GM18909 (cell line): Measurements from ENCODE around the gene LCA5.
A peak's percentile ranks its signal among the peaks of the same experiment; 100 is the strongest.
"Not testable (repeated sequence)": the region's sequence is repeated elsewhere in the genome, so short reads cannot be mapped to it uniquely, and the experiment has no call there.

Experiments
- ATAC-seq: cut with Tn5 transposase; IDR thresholded peaks from one replicate; pipeline ENCODE4 v1.9.1; 2021; ENCODE audit warnings: mild to moderate bottlenecking; ENCODE audit not compliant: unreplicated experiment, poor library complexity

LCA5 gene

DNA sequence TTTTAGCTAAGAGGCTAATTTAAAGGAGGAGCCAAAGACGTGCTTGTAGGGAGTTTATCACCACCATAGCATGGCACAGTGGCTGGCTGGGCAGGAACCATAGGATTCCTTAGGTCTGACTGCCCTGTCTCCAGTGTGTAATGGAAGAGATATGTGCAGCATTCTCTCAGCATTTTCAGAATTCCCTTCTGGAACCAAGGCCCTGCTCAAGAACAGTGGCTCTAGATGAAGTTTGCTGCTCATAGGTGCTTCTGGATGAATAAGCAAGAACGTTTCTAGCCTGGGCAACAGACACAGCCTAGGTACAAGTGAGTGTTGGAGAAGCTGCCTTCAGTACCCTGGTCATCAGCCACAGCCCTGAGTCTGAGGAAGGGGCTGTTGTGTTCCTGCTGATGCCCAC lies 69.1 kb downstream of the LCA5 start:
- no peak for ATAC-seq

GRCh38 chr6:79467716-79468115 lies 69.5 kb downstream of the LCA5 start:
- no peak for ATAC-seq

- peak; percentile 59 for ATAC-seq
These were observed 70.9 kb downstream of the LCA5 start for GRCh38 chr6:79466207-79466834.

DNA sequence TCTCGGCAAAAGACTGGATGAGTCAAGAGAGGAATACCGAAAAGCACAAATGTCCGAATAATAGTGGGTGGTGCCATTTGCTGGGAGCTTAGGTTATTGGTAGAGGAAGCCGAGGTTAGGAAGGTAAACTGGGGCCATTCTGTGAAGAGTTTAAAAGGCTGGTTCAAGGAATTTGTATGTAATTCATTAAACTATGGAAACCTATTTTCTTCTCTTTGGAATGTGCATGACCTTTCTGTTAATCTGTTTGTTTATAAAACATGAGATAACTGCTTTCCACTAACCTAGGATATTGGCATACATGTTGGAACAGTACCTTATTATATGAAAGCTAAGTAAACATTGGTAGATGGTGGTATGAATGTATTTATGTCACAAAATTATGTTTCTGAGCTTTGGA lies 71.8 kb downstream of the LCA5 start:
- ATAC-seq = no peak

GRCh38 chr6:79463621-79464050 lies 73.6 kb downstream of the LCA5 start:
- no peak for ATAC-seq

- peak; percentile 44 for ATAC-seq
These were observed 76.0 kb downstream of the LCA5 start for GRCh38 chr6:79461205-79461604.

- no peak for ATAC-seq
These were observed 81.8 kb downstream of the LCA5 start for GRCh38 chr6:79455446-79455845.

DNA sequence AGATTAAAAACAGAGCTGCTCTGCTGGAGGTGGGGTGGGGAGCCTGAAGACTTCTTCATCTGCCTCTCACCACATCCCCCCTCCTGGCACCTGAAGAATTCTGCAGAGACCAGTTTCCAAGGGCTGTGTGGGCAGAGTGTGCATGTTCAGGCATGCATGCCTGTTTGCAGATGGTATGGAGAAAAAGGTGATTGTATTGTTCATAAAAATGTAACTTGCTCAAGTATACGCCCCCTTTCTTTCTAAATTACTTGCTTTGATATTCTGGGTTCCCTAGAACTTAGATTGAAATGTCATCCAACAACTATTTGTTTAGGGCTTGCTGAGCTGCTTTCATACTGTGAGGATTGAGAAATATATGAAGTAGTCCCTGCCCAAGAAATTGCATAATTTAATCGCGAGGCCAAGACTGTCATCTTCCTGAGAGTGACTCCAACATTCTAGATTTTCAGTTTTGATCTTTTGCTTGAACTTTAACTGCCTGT lies 83.6 kb downstream of the LCA5 start:
- no peak for ATAC-seq

- ATAC-seq = no peak
These were observed 86.2 kb downstream of the LCA5 start for GRCh38 chr6:79450984-79451383.

DNA sequence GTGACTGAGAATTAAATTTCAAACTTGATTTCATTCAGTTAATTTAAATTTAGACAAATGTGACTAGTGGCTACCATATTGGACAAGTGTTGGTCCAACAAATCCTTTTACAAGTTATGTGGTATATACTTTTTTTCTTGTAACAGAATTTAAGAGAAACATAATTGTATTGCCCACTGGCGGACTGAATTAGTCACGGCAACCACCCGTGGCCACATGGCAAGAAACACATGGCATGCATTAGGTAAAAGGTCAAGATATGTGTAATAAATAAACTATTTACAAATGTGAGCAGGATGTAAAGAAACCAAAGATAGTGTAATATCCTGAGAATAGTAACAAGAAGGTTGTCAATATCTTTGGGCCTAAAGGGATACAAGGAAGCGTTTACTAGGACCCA lies 91.2 kb downstream of the LCA5 start:
- no peak for ATAC-seq

- not testable (repeated sequence) for ATAC-seq
These were observed 93.4 kb downstream of the LCA5 start for GRCh38 chr6:79443876-79444275.

DNA sequence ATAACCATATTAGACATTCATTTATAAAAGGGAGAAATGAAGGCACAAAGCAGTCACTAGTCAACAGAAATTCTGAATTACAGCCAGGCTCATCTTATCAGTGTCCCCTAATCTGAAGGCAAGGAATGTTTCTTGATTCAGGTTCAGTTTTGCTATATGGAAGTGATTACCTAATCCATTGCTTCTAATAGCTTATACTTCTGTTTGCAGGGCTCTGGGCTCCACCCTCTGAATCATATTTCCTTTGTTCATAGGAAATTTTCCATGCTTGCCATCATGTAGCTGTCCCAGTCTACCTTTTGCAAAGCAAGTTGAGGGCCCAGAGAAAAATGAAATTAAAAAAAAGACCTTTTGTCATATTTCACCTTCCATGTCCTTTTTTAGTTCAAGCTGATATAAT lies 96.0 kb downstream of the LCA5 start:
- ATAC-seq = no peak

DNA sequence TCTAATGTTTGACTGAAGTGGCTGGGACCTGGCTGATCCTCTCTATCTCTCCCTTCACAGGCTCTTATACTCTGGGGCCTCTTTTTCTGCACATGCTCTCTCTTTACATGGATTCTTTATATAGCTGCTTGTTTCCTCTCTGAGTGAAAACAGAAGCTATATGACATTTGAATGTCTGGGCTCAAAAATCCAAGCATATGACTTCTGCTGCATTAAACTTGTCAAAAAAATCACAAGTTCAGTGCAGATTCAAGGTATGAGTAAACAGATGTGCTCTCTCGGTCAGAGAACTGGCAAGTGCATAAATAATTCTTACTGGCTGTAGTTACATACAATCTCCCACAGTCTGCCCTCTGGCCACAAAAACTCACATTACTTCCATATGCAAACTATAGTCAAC lies 96.6 kb downstream of the LCA5 start:
- no peak for ATAC-seq

- no peak for ATAC-seq
These were observed 99.2 kb downstream of the LCA5 start for GRCh38 chr6:79438030-79438429.

- no peak for ATAC-seq
These were observed 101.0 kb downstream of the LCA5 start for GRCh38 chr6:79436241-79436640.

- ATAC-seq = no peak
These were observed 101.5 kb downstream of the LCA5 start for GRCh38 chr6:79435746-79436145.
